Left ventricle myocardium inferior (tissue), 1 donor: Measurements from ENCODE around the gene NRXN3. TPM values are rescaled to one million over a fixed set of nuclear protein-coding genes. Genes with fewer than 3 reads are reported as not detected.
A peak's percentile ranks its signal among the peaks of the same experiment; 100 is the strongest.

Experiments used
- DNase-seq: peaks from one replicate; pipeline ENCODE4 v3.0.0-alpha.2; 2020
- H3K27ac ChIP-seq: fragments of 200-600 bp; replicated peaks from 2 replicates; pipeline ENCODE4 v1.8.0; 2021
- H3K27me3 ChIP-seq: fragments of 200-600 bp; 2 replicates; pipeline ENCODE4 v1.8.0; 2021; ENCODE audit warnings: low read depth
- H3K36me3 ChIP-seq: fragments of 200-600 bp; 2 replicates; pipeline ENCODE4 v1.8.0; 2021
- H3K4me1 ChIP-seq: fragments of 200-600 bp; 2 replicates; pipeline ENCODE4 v1.8.0; 2021
- H3K4me3 ChIP-seq: fragments of 200-600 bp; 2 replicates; pipeline ENCODE4 v1.8.0; 2021; ENCODE audit warnings: mild to moderate bottlenecking, moderate library complexity
- H3K9me3 ChIP-seq: fragments of 200-600 bp; replicated peaks from 2 replicates; pipeline ENCODE4 v1.8.0; 2021
- CTCF ChIP-seq: fragments of 200-600 bp; IDR thresholded peaks from 2 replicates; pipeline ENCODE4 v1.8.0; 2021; ENCODE audit warnings: antibody characterized with exemption, mild to moderate bottlenecking, borderline replicate concordance
- intact Hi-C: fragments of 100-400 bp; cut with micrococcal nuclease; formaldehyde crosslinking; loops from one replicate; pipeline ENCODE4 v1.11.0; 2022
- total RNA-seq: library from RNA; stranded (reverse); fragmentation: NEBNext Ultra II Directional; extraction: Animal tissue kit (Norgen Biotek cat#: 25700); gene quantifications from one replicate; pipeline ENCODE4 v1.2.1, GENCODE V29; 2021
- donor health status: DM: no; HTN: yes; CAD: no; lungs with severe emphysema.

The NRXN3 gene
- total RNA-seq, 1 donor from 2014 or later, result 1.2 TPM

- H3K27me3 ChIP-seq, result no peaks in the 10 kb centered on the region
- H3K27ac ChIP-seq, result no peak overlapping the region
- TF ChIP-seq CTCF, result no peak
- H3K4me1 ChIP-seq, result no peaks in the 10 kb centered on the region
- no peak overlapping the region for H3K4me3 ChIP-seq
- H3K9me3 ChIP-seq, result peaks cover 3% of the 10 kb centered on the region
- DNase-seq, result no peak
- H3K36me3 ChIP-seq, result no peaks in the 10 kb centered on the region
- intact Hi-C loops, result no loop called here
Measured at GRCh38 chr14:78674820-78675219, 504.6 kb downstream of the NRXN3 start.

GRCh38 chr14:78683206-78683605, 513.0 kb downstream of the NRXN3 start:
- DNase-seq, result no peak
- intact Hi-C loops, result no loop called here
- H3K4me1 ChIP-seq, result no peaks in the 10 kb centered on the region

GRCh38 chr14:78683981-78684380, 513.8 kb downstream of the NRXN3 start:
- no peaks in the 10 kb centered on the region for H3K27me3 ChIP-seq
- no peak overlapping the region for H3K27ac ChIP-seq
- H3K9me3 ChIP-seq, result no peaks in the 10 kb centered on the region
- no peak overlapping the region for H3K4me3 ChIP-seq
- intact Hi-C loops, result no loop called here
- DNase-seq, result no peak
- no peaks in the 10 kb centered on the region for H3K4me1 ChIP-seq
- H3K36me3 ChIP-seq, result no peaks in the 10 kb centered on the region
- TF ChIP-seq CTCF, result no peak

More at GRCh38 chr14:78683206-78683605, 513.0 kb downstream of the NRXN3 start:
- no peak overlapping the region for H3K27ac ChIP-seq
- no peaks in the 10 kb centered on the region for H3K36me3 ChIP-seq
- H3K27me3 ChIP-seq, result no peaks in the 10 kb centered on the region
- no peak for TF ChIP-seq CTCF
- H3K9me3 ChIP-seq, result no peaks in the 10 kb centered on the region
- H3K4me3 ChIP-seq, result no peak overlapping the region

GRCh38 chr14:78688503-78688902, 518.3 kb downstream of the NRXN3 start:
- no peak for TF ChIP-seq CTCF
- intact Hi-C loops, result no loop called here
- Histone ChIP-seq H3K36me3 (no peaks in the 10 kb centered on the region), H3K9me3 (no peaks in the 10 kb centered on the region), H3K4me1 (no peaks in the 10 kb centered on the region), H3K27ac (no peak overlapping the region), H3K27me3 (no peaks in the 10 kb centered on the region), H3K4me3 (no peak overlapping the region)
- no peak for DNase-seq

GRCh38 chr14:78690836-78691235, 520.7 kb downstream of the NRXN3 start:
- H3K4me1 ChIP-seq, result no peaks in the 10 kb centered on the region
- H3K9me3 ChIP-seq, result no peaks in the 10 kb centered on the region
- no peaks in the 10 kb centered on the region for H3K36me3 ChIP-seq
- no peak overlapping the region for H3K27ac ChIP-seq
- TF ChIP-seq CTCF, result no peak
- H3K27me3 ChIP-seq, result peaks cover 16% of the 10 kb centered on the region
- H3K4me3 ChIP-seq, result no peak overlapping the region
- no peak for DNase-seq
- intact Hi-C loops, result no loop called here

GRCh38 chr14:78697341-78697740, 527.2 kb downstream of the NRXN3 start:
- no peaks in the 10 kb centered on the region for H3K9me3 ChIP-seq
- H3K27me3 ChIP-seq, result peaks cover 27% of the 10 kb centered on the region
- DNase-seq, result no peak
- H3K36me3 ChIP-seq, result no peaks in the 10 kb centered on the region
- peak; percentile 49 for TF ChIP-seq CTCF
- no peak overlapping the region for H3K27ac ChIP-seq
- H3K4me3 ChIP-seq, result no peak overlapping the region
- no peaks in the 10 kb centered on the region for H3K4me1 ChIP-seq
- intact Hi-C loops, result no loop called here
